ENCODE measurements around the gene AGL. TPM values are rescaled to one million over a fixed set of nuclear protein-coding genes. Genes with fewer than 3 reads are reported as not detected.
"Not testable (repeated sequence)": the region's sequence is repeated elsewhere in the genome, so short reads cannot be mapped to it uniquely, and the experiment has no call there.

AGL gene
- total RNA-seq, 1 donor from 2014 or later, result 64.3 TPM

DNA sequence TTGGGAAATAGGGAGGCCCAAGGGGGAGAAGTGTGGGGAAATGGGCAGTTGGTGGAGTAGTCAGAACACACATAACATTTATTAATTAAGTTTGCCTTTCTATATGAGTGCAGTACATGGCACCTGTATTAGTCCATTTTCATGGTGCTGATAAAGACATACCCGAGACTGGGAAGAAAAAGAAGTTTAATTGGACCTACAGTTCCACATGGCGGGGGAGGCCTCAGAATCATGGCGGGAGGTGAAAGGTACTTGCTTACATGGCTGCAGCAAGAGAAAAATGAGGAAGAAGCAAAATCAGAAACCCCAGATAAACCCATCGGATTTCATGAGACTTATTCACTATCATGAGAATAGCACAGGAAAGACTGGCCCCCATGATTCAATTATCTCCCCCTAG is 118.1 kb downstream of the AGL start:
- Histone ChIP-seq H3K4me3 (no peak overlapping the region), H3K27me3 (ENCODE audit: low read depth) (no peaks in the 10 kb centered on the region), H3K4me1 (peaks cover 32% of the 10 kb centered on the region), H3K36me3 (no peaks in the 10 kb centered on the region), H3K9me3 (replicated peaks) (no peaks in the 10 kb centered on the region), H3K27ac (replicated peaks) (no peak overlapping the region)
- no peak for DNase-seq
- intact Hi-C loops (cut with micrococcal nuclease), result no loop called here
- TF ChIP-seq, protein P1, sequence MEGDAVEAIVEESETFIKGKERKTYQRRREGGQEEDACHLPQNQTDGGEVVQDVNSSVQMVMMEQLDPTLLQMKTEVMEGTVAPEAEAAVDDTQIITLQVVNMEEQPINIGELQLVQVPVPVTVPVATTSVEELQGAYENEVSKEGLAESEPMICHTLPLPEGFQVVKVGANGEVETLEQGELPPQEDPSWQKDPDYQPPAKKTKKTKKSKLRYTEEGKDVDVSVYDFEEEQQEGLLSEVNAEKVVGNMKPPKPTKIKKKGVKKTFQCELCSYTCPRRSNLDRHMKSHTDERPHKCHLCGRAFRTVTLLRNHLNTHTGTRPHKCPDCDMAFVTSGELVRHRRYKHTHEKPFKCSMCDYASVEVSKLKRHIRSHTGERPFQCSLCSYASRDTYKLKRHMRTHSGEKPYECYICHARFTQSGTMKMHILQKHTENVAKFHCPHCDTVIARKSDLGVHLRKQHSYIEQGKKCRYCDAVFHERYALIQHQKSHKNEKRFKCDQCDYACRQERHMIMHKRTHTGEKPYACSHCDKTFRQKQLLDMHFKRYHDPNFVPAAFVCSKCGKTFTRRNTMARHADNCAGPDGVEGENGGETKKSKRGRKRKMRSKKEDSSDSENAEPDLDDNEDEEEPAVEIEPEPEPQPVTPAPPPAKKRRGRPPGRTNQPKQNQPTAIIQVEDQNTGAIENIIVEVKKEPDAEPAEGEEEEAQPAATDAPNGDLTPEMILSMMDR (IDR thresholded peaks at IDR 0.05; ENCODE audit: borderline replicate concordance), result no peak

DNA sequence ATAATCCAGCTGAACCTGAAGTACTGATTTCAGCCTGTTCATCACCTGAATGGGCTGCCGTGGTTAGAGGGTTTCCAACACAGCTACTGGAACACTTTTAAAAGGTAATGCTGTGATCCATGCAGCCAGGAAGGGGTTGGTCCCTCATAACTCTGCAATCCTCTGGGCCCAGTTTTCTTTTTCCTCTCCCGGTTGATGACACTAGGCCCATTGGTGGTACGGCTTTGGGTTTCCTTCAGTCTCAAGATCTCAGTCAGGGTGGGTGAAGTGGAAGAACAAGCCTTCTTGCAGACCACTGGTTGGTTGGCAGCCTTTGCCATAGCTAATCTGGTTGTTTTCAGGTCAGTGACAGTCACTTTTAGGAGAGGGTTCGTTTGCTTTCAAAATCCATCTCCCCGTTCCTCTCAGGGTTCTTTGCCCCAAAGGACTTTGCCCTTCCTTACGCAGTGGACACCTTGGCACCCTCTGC is 119.1 kb downstream of the AGL start:
- TF ChIP-seq, protein P1 (IDR thresholded peaks at IDR 0.05; ENCODE audit: borderline replicate concordance), result no peak
- intact Hi-C loops (cut with micrococcal nuclease), result no loop called here

GRCh38 chr1:99969729-99970621 is 119.8 kb downstream of the AGL start, which contains the start of gene SLC35A3:
Gene SLC35A3, plus strand, starts transcription at chr1:99969996. Its CDS starts 23,559 bp downstream, at chr1:99993555.
- intact Hi-C loops (cut with micrococcal nuclease), result no loop called here

More for the DNA sequence above, 119.1 kb downstream of the AGL start:
- Histone ChIP-seq H3K36me3 (no peaks in the 10 kb centered on the region), H3K4me1 (peaks cover 32% of the 10 kb centered on the region), H3K9me3 (replicated peaks) (no peaks in the 10 kb centered on the region), H3K27ac (replicated peaks) (peak overlapping the region; percentile 80), H3K4me3 (peak overlapping the region; percentile 85), H3K27me3 (ENCODE audit: low read depth) (no peaks in the 10 kb centered on the region)
- DNase-seq, result no peak

GRCh38 chr1:99970713-99971255 is 120.6 kb downstream of the AGL start:
- intact Hi-C loops (cut with micrococcal nuclease), result no loop called here
- H3K27ac ChIP-seq (replicated peaks), result peak overlapping the region; percentile 80
- no peak for DNase-seq
- no peaks in the 10 kb centered on the region for H3K9me3 ChIP-seq (replicated peaks)
- peaks cover 12% of the 10 kb centered on the region for H3K36me3 ChIP-seq
- no peaks in the 10 kb centered on the region for H3K27me3 ChIP-seq (ENCODE audit: low read depth)
- TF ChIP-seq, protein P1 (IDR thresholded peaks at IDR 0.05; ENCODE audit: borderline replicate concordance), result no peak
- H3K4me1 ChIP-seq, result peaks cover 32% of the 10 kb centered on the region
- H3K4me3 ChIP-seq, result peak overlapping the region; percentile 85

More at GRCh38 chr1:99969729-99970621, 119.8 kb downstream of the AGL start, which contains the start of gene SLC35A3:
- Histone ChIP-seq H3K27me3 (ENCODE audit: low read depth) (no peaks in the 10 kb centered on the region), H3K4me3 (peak within 1 kb of the TSS; percentile 85), H3K27ac (replicated peaks) (peak within 1 kb of the TSS; percentile 80), H3K9me3 (replicated peaks) (no peaks in the 10 kb centered on the region), H3K36me3 (peaks cover 4% of the 10 kb centered on the region), H3K4me1 (peaks cover 32% of the 10 kb centered on the region)
- DNase-seq, result peak; percentile 77
- TF ChIP-seq, protein P1 (IDR thresholded peaks at IDR 0.05; ENCODE audit: borderline replicate concordance), result no peak

- peaks cover 32% of the 10 kb centered on the region for H3K4me1 ChIP-seq
- peaks cover 19% of the 10 kb centered on the region for H3K36me3 ChIP-seq
- H3K27ac ChIP-seq (replicated peaks); H3K27me3 ChIP-seq (ENCODE audit: low read depth); H3K4me3 ChIP-seq; H3K9me3 ChIP-seq (replicated peaks); DNase-seq; intact Hi-C loops (cut with micrococcal nuclease): not testable (repeated sequence)
These were observed 121.9 kb downstream of the AGL start for GRCh38 chr1:99972066-99972465.

Other genes with a start within 250 kb of the AGL start
- 123 TPM for gene PALMD, start 204.2 kb upstream of the AGL start, total RNA-seq
- 3.8 TPM for gene FRRS1, start 83.7 kb upstream of the AGL start, total RNA-seq
- gene SLC35A3, start 119.6 kb downstream of the AGL start, total RNA-seq, result 7.7 TPM

All from left ventricle myocardium inferior (tissue), 1 donor.